NCI-H748 treated with DMSO at 0.1 percent for 48 hours (cell line): ENCODE data around the gene SELENON.

Experiments
- DNase-seq: peaks from one replicate; lab custom pipeline; 2025; lab: John Stamatoyannopoulos, UW

The SELENON gene

DNA sequence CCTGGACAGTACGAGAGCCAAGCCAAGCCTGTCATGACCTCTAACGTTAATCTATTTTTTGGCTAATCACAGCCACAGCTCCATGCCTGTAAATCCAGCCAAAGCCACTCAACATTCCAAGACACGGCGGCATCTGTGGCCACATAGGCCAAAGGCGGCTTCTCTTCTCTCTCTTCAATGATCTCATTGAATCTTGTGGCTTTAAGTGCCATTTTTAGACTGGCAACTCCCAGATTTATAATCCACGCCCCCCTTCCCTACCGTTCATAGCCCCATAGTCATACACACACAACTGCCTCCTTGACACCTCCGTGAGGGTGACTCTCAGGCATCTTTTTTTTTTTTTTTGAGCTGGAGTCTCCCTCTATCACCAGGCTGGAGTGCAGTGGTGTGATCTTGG, 5.7 kb upstream of the SELENON start:
- no peak for DNase-seq

DNA sequence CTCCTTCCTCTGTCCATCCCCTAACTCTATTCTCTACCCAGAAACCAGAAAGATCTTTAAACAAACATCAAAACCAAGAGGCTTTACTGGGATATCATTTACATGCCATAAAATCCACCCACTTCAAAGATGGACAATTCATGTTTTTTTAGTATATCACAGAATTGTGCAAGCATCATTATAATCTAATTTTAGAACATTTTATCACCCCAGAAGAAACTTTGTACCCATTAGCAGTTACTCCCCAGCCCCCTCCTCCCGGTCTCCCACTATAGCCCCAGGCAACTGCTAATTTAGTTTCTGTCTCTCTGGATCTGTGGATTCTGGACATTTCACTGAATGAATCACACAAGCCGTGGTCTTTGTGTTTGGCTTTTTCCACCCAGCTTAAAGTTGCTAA, 4.8 kb upstream of the SELENON start:
- DNase-seq = no peak

DNA sequence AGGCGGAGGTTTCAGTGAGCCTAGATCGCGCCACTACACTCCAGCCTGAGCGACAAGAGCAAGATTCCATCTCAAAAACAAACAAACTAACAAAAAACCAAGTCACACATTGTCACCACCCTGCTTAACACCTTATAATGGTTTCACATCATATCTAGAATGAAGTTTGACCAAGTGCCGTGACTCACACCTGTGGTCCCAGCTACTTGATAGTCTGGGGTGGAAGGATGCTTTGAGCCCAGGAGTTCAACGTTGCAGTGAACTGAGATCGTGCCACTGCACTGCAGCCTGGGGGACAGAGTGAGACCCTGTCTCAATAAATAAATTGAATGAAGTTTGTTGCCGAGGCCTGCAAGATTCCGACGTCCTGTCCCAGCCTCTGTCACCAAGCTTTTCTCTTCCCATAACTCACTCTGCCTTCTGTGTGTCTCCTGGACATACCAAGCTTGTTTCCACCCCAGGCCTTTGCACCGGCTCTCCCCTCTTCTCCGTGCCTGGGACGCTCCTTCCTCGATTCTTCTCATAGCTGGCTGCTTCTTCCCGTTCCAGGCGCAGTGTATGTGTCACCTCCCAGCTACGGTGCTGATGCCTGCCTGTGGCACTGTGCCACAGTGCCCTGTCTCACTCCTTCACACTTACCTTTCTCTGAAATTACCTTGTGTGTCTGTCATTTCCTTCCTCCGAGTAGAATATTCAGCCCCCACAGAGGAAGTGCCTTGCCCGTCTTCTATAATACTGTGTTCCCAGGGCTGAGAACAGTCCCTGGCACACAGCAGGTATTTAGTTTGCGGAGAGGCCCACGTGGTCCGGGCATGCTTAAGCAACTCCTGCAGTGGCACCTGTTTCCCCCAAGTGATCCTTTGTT, 3.8 kb upstream of the SELENON start:
- DNase-seq = no peak

DNA sequence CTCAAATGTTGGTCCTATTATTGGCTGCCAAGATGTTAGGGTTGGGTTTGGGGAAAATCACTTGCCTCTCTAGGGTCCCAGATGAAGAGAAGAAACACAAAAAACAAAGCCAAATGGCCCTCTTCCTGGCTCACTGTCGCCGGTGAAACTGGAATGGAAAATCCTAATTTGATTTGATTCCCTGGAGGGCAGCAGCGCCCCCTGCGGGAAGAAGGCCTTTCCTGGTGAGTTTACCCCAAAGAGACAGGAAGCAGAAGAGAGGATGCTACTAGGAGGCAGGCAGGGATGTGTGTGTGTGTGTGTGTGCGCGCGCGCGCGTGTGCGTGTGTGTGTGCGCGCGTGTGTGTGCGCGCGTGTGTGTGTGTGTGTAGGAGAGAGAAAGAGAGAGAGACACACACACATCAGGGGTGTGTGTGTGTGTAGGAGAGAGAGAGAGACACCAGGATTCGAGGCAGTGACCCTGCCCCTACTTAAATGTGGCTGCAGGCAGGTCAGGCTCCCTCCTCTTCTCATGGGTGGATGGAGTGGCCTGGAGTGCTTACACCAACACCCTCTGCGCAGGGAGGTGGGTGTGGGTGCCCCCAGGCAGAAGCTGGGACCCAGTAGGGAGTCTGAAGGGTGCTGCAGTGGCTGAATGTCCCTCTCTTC, 3.1 kb upstream of the SELENON start:
- peak; percentile 56 for DNase-seq

DNA sequence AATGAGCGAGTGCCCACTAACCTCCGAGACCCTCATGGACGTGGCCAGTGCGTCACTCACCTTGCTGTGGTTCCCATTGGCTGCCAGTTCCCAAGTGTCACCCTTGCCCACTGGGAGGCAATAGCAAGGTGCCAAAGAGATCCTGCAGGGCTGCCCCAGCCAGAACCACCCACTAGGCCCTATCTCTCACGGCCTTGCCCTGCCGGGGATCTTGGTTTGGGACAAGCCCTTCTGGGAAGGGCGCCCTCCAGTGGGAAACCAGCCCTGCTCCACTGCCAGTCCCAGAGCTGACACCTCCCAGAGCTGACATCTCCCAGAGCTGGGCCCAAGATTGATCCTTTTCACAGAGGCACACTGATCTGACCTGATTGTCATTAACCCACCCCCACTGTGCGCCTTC, 2.1 kb upstream of the SELENON start:
- DNase-seq = no peak

DNA sequence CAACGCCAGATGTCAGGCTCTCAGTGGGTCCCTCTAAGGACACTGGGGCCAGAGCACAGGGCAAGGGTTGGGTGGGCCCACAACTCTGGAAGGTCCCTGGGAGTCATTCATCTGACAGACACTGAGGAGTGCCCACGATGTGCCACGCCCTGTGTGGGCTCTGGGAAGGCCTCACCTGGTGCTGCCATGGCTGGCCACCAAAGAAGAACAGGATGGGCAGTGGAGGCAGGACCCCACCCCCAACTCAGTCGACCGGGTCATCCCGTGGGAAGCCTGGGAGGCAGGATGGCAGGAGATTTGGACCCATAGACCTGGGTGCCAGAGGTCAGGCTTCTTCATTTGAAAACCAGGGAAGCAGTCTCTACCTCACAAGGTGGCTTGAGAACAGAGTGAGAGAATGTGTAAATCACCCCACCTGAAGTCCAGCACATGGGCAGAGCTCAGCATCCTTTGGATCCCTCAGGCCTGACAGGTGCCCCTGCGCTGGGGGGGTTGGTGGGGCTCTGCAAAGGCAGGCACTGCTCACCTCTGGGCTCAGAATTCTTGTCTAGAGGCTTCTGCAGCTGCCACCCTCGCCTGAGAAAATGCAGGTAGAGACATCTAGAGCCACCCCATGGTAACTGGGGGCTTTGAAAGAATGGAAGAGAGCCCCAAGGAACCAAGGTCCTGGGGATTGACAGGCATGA, 1.2 kb upstream of the SELENON start:
- no peak for DNase-seq

DNA sequence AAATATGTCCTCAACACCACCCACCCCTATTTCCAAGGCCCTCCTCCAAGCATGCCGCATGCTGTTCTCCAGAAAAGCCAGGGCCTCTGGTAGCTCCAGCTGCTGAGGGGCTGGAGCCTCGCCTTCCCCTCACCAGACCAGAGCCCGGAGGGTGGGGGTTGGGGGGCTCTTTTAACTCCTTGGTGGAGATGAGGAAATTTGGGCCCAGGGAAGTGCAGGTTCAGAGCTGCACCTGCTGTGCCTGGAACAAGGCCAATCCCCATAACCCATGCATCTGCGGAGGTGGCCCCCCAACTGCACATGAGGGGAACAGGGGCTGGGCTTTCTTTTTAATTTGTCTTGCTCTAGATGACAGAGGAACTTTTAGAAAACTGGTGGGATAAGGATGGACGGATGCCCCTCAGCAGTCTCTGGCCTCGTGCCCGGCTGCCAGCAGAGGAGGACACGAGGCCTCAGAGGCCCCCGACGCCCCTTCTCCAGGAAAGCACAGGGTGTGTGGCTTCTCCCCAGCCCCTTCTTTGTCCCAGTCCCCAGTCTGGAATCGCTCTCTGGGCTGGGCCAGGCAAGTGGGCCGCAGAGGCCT, 550 bp upstream of the SELENON start:
- no peak for DNase-seq

DNA sequence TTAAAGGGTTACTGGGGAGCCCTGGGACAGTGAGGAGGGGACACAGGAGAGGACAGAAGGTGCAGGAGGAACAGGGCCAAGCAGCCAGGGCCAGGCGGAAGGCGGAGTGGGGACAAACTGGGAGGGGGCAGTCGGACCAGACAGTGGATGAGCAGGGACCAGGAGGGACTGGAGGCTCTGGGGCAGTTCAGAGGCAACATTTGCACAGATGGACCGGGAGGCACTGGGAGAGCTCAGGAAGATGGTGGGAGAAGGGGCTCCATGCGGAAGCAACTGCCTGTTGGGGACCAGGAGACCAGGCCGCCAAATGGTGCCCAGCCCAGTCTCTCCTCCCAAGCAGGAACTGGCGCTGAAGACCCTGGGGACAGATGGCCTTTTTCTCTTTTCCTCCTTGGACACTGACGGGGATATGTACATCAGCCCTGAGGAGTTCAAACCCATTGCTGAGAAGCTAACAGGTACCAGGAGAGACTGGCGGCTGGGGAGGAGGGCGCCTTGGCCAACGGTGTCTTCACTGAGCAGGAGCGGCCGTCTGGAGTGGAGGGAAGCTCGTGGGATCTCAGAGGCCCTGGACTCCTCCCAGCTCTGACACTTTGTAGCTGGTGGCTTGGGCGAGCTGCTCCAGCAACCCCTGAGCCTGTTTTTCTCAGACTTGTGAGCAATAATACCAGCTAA, 847 bp downstream of the SELENON start:
- no peak for DNase-seq

DNA sequence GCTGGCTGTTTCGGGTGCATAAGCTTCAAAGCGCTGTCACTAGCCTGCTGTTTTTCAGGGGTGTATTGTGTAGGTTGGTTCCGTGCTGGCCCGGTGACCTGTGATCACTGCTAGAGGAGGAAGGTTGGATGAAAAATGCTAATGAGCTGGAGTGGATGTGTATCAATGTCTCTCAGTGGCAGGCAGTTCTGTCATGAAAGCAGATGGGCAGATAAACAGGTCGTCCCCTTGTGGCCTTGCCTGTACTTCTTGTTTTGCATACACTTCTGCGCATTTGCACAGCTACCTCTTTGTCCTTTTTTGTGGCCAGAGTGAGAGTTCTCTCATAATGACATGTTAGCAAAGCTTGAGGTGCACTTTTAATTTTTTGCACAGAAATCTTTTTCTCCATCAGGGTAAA, 2.9 kb downstream of the SELENON start:
- DNase-seq = no peak

DNA sequence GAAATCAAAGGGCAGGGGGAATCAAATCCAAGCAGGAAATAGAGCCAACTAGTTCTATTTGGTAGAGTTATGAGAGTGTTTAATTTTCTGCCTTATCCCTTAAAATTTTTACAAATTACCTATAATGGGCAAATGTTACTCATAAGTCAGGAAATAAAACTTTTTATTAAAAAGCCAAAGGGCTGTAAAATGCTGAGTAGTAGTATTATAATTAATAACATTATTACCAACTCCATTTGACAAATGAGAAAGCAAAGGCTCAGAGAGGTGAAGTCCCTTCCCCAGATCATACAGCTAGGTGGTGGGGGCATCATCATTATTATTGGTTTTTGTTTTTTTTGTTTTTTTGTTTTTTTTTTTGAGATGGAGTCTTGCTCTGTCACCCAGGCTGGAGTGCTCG, 3.4 kb downstream of the SELENON start:
- DNase-seq = no peak

DNA sequence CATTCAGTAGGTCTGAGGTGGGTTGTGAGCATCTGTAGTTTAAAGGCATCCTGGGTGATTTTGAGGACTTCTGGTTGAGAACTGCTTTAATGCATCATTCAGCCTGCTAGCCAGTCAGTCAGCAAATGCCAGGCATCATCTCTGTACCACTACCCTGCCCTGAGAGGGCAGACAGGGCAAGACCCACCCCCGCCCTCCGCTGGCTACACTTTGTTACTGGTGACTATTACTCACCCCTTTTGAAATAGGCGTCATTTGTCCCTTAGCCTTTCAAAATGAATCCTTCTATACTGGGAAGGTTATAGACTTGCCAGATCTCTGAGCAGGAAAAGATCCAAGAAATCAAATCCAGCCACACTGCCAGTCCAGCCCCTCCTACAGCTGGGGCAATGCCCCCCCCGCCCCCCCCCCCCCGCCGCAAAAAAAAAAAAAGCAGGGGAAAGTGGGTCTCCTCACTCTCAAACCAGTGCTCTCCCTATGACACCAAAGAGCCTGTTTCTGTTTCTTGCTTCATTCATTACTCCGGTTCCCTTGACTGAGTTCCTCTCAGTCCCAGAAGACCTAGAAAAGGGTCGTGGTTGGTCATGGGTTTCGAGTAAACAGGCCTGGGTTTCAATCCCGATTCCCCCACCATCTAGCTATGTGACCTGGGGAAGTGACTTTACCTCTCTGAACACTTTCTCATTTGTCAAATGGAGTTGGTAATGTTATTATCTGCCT, 4.4 kb downstream of the SELENON start:
- no peak for DNase-seq

DNA sequence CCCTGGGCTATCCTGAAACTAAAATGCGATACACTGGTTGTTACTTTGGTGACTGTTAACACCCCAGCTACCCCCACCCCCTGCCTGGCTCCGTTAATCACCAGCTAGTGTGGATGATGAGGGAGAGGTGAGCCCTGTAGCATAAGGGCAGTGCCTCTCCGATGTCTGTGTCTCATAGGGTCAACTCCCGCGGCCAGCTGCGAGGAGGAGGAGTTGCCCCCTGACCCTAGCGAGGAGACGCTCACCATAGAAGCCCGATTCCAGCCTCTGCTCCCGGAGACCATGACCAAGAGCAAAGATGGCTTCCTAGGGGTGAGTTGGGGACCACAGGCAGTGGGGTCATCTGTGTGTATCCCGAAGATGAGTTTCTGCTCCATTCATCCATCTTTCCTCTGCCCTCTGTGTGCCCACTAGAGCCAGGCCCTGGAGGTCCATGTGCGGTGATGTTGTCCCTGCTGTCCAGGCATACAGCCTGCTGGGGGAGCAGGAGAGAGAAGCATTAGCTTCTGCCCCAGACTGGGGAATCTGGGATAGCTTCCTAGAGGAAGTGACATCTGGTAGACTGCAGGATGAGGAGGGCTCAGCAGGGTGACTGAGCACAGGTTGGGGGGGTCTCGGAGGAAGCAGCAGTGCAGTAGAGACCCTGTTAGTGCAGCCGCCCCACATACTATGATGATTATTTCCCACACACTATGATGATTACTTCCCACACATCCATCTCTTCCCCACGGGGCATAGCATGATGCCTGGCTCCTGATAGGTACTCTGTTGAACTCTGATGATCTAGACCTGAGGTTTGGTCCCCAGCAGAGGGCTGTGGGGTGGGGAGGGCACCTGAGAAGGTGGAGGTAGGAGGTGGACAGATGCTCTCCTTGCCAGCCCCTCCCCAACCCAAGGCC, 5.2 kb downstream of the SELENON start:
- no peak for DNase-seq

DNA sequence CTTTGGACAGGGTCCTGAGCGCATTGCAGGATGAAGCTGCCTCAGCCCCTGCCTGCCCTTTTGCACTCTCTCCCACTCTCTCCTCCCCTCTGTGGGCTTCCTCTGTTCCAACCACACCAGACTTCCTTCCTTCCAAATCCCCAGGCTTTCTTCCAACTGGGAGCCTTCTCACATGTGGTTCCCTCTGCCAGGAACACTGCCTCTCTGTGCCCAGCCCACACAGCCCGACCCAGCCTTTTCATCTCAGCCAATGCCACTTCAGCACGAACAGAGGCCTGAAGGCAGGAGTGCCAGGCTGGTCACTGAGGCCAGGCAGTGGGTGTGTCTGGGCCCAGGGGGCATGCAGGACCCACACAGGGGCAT, 5.9 kb downstream of the SELENON start:
- DNase-seq = no peak

DNA sequence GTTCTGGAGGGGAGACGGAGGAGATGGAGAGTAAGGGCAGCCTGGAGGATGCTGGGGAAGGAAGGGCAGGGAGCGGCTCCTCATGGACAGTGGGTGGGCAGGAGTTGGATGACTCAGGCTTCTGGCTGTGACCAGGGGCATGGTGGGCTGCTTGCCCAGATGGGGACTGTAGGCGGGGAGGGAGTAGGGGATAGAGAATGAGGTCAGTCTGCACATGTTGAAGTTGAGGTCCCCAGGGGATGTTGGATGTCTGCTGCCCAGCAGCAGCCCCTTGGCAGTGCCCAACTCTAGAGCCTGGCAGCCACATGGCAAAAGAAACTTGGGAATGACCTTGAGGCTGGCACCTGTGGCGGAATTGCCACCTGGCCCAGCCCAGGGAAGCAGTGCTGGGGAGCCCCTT, 6.4 kb downstream of the SELENON start:
- no peak for DNase-seq

DNA sequence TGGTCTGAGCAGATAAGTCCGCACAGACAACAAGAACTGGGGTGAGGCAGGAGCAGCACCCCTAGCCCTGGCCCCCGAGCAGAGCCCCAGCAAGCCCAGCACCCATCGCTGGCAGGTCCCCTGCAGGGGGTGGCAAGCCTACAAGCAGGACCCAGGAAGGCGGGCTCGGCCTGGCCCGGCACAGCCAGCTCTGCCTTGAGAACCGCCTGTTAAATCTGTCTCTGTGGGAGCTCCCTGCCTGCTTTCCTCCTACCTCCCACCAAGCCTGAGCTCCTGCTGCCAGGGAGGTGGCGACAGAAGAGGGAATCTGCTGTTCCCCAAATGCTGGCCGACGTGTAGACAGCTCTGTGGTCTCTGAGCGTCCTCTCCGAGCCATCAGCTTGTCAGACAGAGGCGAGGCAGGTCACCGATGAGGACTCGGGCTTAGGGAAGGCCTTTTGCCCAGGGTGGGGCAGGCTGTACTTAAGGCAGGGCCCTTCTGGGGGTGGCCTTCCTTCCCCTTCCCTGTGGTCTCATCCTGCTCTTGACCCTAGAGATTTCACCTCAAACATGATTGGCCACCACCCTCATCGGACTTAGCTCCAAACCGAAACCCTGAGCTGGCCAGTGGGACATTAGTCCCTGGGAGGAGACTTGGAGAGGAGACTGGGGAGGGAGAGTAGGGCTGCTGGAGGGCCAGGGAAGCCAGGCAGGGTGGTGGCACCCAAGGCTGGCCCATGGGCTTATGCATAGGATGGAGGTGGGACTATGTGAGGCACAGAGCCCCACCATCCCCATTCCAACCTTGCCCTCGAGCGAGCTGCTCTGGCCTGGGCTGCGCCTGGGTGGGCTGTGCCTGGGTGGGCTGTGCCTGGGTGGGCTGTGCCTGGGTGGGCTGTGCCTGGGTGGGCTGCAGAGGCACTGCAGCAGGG, 7.7 kb downstream of the SELENON start:
- no peak for DNase-seq

DNA sequence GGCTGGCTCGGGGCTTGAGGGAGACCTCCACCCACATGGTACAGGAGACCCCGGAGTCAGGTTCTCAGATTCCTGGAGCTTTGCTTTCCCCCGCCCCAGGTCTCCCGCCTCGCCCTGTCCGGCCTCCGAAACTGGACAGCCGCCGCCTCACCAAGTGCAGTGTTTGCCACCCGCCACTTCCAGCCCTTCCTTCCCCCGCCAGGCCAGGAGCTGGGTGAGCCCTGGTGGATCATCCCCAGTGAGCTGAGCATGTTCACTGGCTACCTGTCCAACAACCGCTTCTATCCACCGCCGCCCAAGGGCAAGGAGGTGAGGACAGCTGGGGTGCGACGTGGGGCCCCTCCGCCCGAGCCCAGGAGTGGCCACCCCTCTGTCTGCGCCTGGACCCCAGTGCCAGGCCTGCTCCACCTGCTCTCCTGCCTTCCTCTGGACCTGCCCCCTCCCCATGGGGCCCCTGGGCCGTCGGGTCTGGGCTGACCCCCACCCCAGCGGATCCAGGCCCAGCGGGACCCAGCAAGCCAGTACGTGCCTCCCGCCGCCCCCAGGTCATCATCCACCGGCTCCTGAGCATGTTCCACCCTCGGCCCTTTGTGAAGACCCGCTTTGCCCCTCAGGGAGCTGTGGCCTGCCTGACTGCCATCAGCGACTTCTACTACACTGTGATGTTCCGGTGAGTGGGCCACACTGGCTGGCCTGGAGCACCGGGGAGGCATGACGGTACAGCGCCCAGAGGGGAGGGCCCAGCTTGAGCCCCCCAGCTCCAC, 8.7 kb downstream of the SELENON start:
- no peak for DNase-seq

DNA sequence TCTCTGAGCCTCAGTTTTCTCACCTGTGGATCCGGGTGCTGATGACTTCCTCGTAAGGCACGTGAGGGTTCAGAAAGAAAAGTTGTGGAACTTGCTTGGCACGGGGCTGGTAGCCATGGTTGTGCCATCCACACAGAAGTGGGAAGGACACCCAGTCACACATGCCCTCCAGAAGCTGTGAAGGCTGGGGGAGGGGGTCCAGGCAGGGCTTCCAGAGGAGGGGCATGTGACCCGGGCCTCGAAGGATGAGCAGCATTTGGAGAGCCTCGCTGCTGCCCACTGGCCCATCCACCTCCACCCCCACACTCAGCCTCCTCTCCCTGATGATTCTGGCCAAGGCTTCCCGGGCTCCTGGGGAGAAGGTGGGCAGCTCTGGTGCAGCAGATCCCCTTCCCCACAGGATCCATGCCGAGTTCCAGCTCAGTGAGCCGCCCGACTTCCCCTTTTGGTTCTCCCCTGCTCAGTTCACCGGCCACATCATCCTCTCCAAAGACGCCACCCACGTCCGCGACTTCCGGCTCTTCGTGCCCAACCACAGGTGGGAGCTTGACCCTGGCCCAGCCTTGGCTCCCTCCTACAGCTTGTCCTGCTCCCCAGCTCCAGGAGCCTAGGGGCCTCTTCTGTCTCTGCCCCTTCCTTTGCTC, 9.4 kb downstream of the SELENON start:
- no peak for DNase-seq

DNA sequence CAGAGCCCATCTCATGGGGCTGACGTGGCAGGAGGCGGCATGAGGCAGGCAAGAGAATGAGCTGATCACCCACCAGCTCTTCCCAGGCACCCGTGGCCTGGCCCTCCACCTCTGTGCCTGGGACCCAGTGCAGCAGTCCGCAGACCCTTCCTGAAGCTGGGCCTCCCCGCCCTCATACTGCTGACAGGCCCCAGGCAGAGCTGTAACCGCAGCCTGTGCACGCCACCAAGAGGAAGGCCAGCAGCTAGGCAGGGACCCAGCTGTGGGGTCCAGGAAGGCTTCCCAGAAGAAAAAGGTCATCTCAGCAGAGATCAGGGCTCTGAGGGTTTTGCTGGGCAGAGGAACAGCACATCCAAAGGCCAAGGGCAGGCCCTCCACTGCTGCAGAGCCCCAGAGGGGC, 9.9 kb downstream of the SELENON start:
- DNase-seq = no peak
